H54 (cell line): ENCODE data around the gene PTGFRN.

Experiments used
- DNase-seq: peaks from one replicate; pipeline ENCODE4 v3.0.0; 2011; ENCODE audit warnings: low spot score, mixed read lengths; ENCODE audit not compliant: insufficient read length
- FAIRE-seq: peaks from 3 replicates; lab custom pipeline; 2011; peaks lifted over from hg19 to GRCh38; lab: Jason Lieb, UNC
- POLR2A ChIP-seq: IDR thresholded peaks from 2 replicates; pipeline ENCODE4 v1.6.1; 2011; ENCODE audit warnings: low read depth, mild to moderate bottlenecking, low read length

Gene PTGFRN

GRCh38 chr1:117011334-117011733 is 101.6 kb downstream of the PTGFRN start:
- FAIRE-seq, result no peak

GRCh38 chr1:117013309-117013858 is 103.7 kb downstream of the PTGFRN start:
- DNase-seq (no peak), FAIRE-seq (no peak)
- no peak for TF ChIP-seq POLR2A

More at GRCh38 chr1:117011334-117011733, 101.6 kb downstream of the PTGFRN start:
- no peak for TF ChIP-seq POLR2A
- no peak for DNase-seq

- FAIRE-seq, result no peak
- no peak for DNase-seq
- TF ChIP-seq POLR2A, result no peak
Observed at GRCh38 chr1:117014209-117014608, 104.5 kb downstream of the PTGFRN start.

GRCh38 chr1:117015724-117016123 is 106.0 kb downstream of the PTGFRN start:
- no peak for TF ChIP-seq POLR2A
- DNase-seq, result no peak
- no peak for FAIRE-seq

- DNase-seq (no peak), FAIRE-seq (no peak)
- no peak for TF ChIP-seq POLR2A
Observed at GRCh38 chr1:117017062-117017461, 107.3 kb downstream of the PTGFRN start.

- DNase-seq, result no peak
- FAIRE-seq, result no peak
- TF ChIP-seq POLR2A, result no peak
Observed at GRCh38 chr1:117017648-117018047, 107.9 kb downstream of the PTGFRN start.

- no peak for FAIRE-seq
- no peak for TF ChIP-seq POLR2A
- no peak for DNase-seq
Observed at GRCh38 chr1:117020526-117021156, 110.9 kb downstream of the PTGFRN start.

- DNase-seq (no peak), FAIRE-seq (no peak)
- TF ChIP-seq POLR2A, result no peak
Observed at GRCh38 chr1:117022114-117022513, 112.4 kb downstream of the PTGFRN start.

GRCh38 chr1:117025568-117025967 is 115.9 kb downstream of the PTGFRN start:
- DNase-seq (no peak), FAIRE-seq (no peak)
- TF ChIP-seq POLR2A, result no peak

- DNase-seq (no peak), FAIRE-seq (no peak)
- no peak for TF ChIP-seq POLR2A
Observed at GRCh38 chr1:117026361-117026760, 116.6 kb downstream of the PTGFRN start.

- FAIRE-seq (no peak), DNase-seq (no peak)
- TF ChIP-seq POLR2A, result no peak
Observed at GRCh38 chr1:117029685-117030084, 120.0 kb downstream of the PTGFRN start.

- DNase-seq, result no peak
- no peak for TF ChIP-seq POLR2A
- FAIRE-seq, result no peak
Observed at GRCh38 chr1:117030271-117030877, 120.7 kb downstream of the PTGFRN start.

GRCh38 chr1:117032266-117032665 is 122.5 kb downstream of the PTGFRN start:
- FAIRE-seq, result no peak
- TF ChIP-seq POLR2A, result no peak
- no peak for DNase-seq

- no peak for DNase-seq
- no peak for FAIRE-seq
- TF ChIP-seq POLR2A, result no peak
Observed at GRCh38 chr1:117032681-117033539, 123.2 kb downstream of the PTGFRN start.
